ENCODE results near the gene MRPL4. TPM values are rescaled to one million over a fixed set of nuclear protein-coding genes. Genes with fewer than 3 reads are reported as not detected.

MRPL4 gene
- polyA plus RNA-seq, 1 donor (not counting 4 experiments of a cell fraction or from before 2014, with no cell fraction given), result 29.4 TPM

- Histone ChIP-seq H3K9ac (ENCODE audit: control insufficient read depth, extremely low read depth, insufficient read depth, low read length) (no peak overlapping the region), H3K79me2 (ENCODE audit: control insufficient read depth, insufficient read depth, low read length) (no peaks in the 10 kb centered on the region), H4K20me1 (ENCODE audit: control insufficient read depth, extremely low read depth, insufficient read depth, low read length) (no peaks in the 10 kb centered on the region), H3K36me3 (ENCODE audit: control insufficient read depth in 2 of 2, extremely low read depth in 1 of 2, insufficient read depth in 2 of 2, low read length in 2 of 2) (no peaks in the 10 kb centered on the region), H2AFZ (ENCODE audit: control insufficient read depth, low read length) (no peak overlapping the region), H3K27me3 (ENCODE audit: control insufficient read depth, extremely low read depth, insufficient read depth, low read length) (peaks cover 59% of the 10 kb centered on the region), H3K27ac (ENCODE audit: control insufficient read depth, insufficient read depth, low read length) (no peak overlapping the region), H3K4me3 (ENCODE audit: control insufficient read depth in 2 of 3, extremely low read depth in 1 of 3, insufficient read depth in 2 of 3, low read depth in 1 of 3, low read length in 3 of 3) (peak overlapping the region in 1 of 3 experiments; percentile 26), H3K4me2 (ENCODE audit: control insufficient read depth, extremely low read depth, insufficient read depth, low read depth, low read length) (peak overlapping the region; percentile 45), H3K9me3 (ENCODE audit: control insufficient read depth, low read depth, low read length) (no peaks in the 10 kb centered on the region), H3K9me1 (ENCODE audit: control insufficient read depth, extremely low read depth, insufficient read depth, low read length) (no peaks in the 10 kb centered on the region), H3K4me1 (ENCODE audit: control insufficient read depth, extremely low read depth, insufficient read depth, low read length) (peaks cover 6% of the 10 kb centered on the region)
- TF ChIP-seq CTCF (optimal IDR thresholded peaks at IDR 0.05 in 1 of 3, IDR thresholded peaks at IDR 0.05 in 1 of 3, conservative IDR thresholded peaks at IDR 0.05 in 1 of 3; ENCODE audit: extremely low read depth in 1 of 3, insufficient read depth in 2 of 3, low read length in 3 of 3), result no peak
- peak; percentile 63 for TF ChIP-seq EZH2 (IDR thresholded peaks at IDR 0.05; ENCODE audit: low read length)
- dilution Hi-C loops (cut with MboI; ENCODE audit: extremely low pct_ligation_motif_present, low sequenced_read_pairs), result no loop called here
- FAIRE-seq, result no peak
- no peak for DNase-seq (ENCODE audit: low read depth, low spot score)
Observed at GRCh38 chr19:10295847-10296591, 44.0 kb downstream of the MRPL4 start.

DNA sequence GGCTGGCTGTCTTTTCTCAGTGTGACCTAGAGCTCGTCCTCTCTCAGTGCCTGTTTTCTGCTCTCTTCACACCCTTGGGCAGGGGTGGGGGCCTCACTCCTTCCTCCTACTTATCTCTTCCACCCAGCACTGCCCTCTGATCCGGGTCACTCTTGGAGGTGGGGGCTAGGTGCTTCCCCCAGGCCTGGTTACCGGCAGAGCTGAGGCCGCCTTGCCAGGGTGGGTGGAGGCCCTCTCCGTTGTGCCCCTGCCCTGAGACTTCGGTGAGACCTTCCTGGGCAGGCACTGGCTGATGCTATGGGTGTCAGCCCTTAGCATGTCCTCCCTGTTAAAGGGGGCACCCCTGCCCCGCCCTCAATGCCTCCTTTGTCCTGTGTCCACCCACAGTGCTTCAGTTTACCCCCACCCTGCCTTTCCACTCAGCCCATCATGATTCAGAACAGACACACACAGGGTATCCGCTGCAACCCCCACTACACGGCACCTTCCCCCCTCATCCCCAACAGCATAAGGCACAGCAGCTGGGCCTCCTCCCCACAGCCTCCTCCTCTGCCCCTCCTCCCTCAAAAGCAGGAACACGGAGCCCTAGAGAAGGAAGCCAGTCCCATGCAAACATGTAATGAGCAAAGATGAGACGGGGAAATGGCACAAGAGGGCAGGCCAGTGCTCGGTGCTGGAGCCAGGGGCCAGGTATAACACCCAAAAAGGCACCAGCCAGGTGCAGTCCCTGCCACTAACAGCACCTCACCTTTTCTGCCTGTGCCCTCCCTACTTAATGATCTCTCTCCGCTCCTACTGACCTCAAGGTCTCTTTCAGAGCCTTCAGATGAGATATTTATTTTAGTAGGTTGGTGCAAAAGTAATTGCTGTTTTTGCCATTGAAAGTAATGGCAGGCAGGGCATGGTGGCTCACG lies 47.8 kb downstream of the MRPL4 start:
- Histone ChIP-seq H3K9me1 (ENCODE audit: control insufficient read depth, extremely low read depth, insufficient read depth, low read length) (no peaks in the 10 kb centered on the region), H3K36me3 (ENCODE audit: control insufficient read depth in 2 of 2, extremely low read depth in 1 of 2, insufficient read depth in 2 of 2, low read length in 2 of 2) (peaks cover 0 to 2% of the 10 kb centered on the region in 2 experiments), H4K20me1 (ENCODE audit: control insufficient read depth, extremely low read depth, insufficient read depth, low read length) (no peaks in the 10 kb centered on the region), H3K4me1 (ENCODE audit: control insufficient read depth, extremely low read depth, insufficient read depth, low read length) (peaks cover 6% of the 10 kb centered on the region), H3K79me2 (ENCODE audit: control insufficient read depth, insufficient read depth, low read length) (no peaks in the 10 kb centered on the region), H2AFZ (ENCODE audit: control insufficient read depth, low read length) (no peak overlapping the region), H3K4me3 (ENCODE audit: control insufficient read depth in 2 of 3, extremely low read depth in 1 of 3, insufficient read depth in 2 of 3, low read depth in 1 of 3, low read length in 3 of 3) (no peak overlapping the region), H3K9ac (ENCODE audit: control insufficient read depth, extremely low read depth, insufficient read depth, low read length) (no peak overlapping the region), H3K4me2 (ENCODE audit: control insufficient read depth, extremely low read depth, insufficient read depth, low read depth, low read length) (no peak overlapping the region), H3K27me3 (ENCODE audit: control insufficient read depth, extremely low read depth, insufficient read depth, low read length) (peaks cover 21% of the 10 kb centered on the region), H3K27ac (ENCODE audit: control insufficient read depth, insufficient read depth, low read length) (no peak overlapping the region), H3K9me3 (ENCODE audit: control insufficient read depth, low read depth, low read length) (no peaks in the 10 kb centered on the region)
- no peak for FAIRE-seq
- dilution Hi-C loops (cut with MboI; ENCODE audit: extremely low pct_ligation_motif_present, low sequenced_read_pairs), result no loop called here
- DNase-seq (ENCODE audit: low read depth, low spot score), result no peak
- no peak for TF ChIP-seq EZH2 (IDR thresholded peaks at IDR 0.05; ENCODE audit: low read length)
- TF ChIP-seq CTCF (optimal IDR thresholded peaks at IDR 0.05 in 1 of 3, IDR thresholded peaks at IDR 0.05 in 1 of 3, conservative IDR thresholded peaks at IDR 0.05 in 1 of 3; ENCODE audit: extremely low read depth in 1 of 3, insufficient read depth in 2 of 3, low read length in 3 of 3), result no peak
